ENCODE results near the gene KCND3.

Gene KCND3

DNA sequence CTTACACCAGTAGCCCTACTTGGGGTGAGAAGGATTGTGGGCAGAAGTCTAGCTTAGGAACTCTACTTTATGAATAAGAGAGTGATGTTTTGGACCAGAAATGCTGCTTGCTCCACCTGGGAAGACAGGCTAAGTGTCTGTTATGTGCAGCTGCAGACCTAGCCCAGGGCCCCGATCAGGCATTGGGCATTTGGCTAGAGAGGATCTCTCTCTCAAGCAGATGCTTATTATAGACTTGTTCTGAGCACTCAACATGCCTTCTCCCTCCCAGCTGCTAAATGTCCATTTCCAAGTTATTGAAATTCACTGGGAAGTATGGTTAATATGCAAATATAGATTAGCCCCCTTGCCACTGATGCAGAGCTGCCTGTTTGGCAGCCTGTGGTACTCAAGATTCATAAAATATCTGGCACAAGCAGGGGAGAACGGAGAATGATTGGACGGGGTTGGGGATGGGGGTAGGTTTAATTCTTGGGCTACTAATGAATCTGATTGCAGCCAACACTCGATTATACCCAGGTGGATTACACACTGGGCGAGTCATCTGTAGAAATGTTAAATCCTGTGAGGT lies 115.9 kb downstream of the KCND3 start:
- Histone ChIP-seq H3K9me3 (ENCODE audit: low read length) (no peaks in the 10 kb centered on the region), H3K4me1 (ENCODE audit: insufficient read depth, low read length, severe bottlenecking) (no peaks in the 10 kb centered on the region), H3K79me2 (ENCODE audit: insufficient read depth, low read length) (no peaks in the 10 kb centered on the region), H4K20me1 (ENCODE audit: insufficient read depth, low read length) (no peaks in the 10 kb centered on the region), H3K9ac (ENCODE audit: low read length) (no peak overlapping the region), H3K9me2 (ENCODE audit: low read depth, low read length) (no peaks in the 10 kb centered on the region), H3K27ac (ENCODE audit: low read depth, low read length, poor library complexity, severe bottlenecking) (no peak overlapping the region), H3K4me3 (ENCODE audit: low read depth, low read length, poor library complexity, severe bottlenecking) (no peak overlapping the region), H3K36me3 (ENCODE audit: insufficient read depth, low read length) (no peaks in the 10 kb centered on the region), H3F3A (ENCODE audit: insufficient read depth, low read length) (no peaks in the 10 kb centered on the region), H2AFZ (ENCODE audit: low read length) (no peak overlapping the region), H3K27me3 (ENCODE audit: insufficient read depth, low read length) (no peaks in the 10 kb centered on the region), H3K4me2 (ENCODE audit: low read length) (no peak overlapping the region)
- TF ChIP-seq, protein P1, sequence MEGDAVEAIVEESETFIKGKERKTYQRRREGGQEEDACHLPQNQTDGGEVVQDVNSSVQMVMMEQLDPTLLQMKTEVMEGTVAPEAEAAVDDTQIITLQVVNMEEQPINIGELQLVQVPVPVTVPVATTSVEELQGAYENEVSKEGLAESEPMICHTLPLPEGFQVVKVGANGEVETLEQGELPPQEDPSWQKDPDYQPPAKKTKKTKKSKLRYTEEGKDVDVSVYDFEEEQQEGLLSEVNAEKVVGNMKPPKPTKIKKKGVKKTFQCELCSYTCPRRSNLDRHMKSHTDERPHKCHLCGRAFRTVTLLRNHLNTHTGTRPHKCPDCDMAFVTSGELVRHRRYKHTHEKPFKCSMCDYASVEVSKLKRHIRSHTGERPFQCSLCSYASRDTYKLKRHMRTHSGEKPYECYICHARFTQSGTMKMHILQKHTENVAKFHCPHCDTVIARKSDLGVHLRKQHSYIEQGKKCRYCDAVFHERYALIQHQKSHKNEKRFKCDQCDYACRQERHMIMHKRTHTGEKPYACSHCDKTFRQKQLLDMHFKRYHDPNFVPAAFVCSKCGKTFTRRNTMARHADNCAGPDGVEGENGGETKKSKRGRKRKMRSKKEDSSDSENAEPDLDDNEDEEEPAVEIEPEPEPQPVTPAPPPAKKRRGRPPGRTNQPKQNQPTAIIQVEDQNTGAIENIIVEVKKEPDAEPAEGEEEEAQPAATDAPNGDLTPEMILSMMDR (IDR thresholded peaks at IDR 0.05; ENCODE audit: low read length) = no peak
- no peak for TF ChIP-seq EZH2 (IDR thresholded peaks at IDR 0.05; ENCODE audit: borderline replicate concordance, low read length)

DNA sequence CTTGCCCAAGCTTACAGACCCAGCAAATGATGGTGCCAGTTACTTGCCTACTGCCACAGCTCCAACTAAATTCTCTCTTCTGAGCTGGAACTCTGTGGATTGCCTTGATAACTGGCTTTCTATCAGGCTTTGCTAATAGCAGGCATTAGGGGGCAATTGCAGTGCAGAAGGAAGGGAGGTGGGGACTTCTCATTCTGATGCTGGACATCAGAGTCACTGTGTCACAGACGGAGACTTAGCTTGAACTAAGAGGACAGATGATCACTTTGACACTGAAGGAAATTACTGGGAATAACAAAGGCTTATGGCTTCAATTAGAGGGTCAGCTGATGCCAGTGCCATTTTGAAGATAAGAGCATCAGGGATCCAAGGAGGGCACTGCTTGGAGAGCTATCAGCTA lies 119.3 kb downstream of the KCND3 start:
- Histone ChIP-seq H3K4me2 (ENCODE audit: low read length) (no peak overlapping the region), H4K20me1 (ENCODE audit: insufficient read depth, low read length) (no peaks in the 10 kb centered on the region), H3K4me1 (ENCODE audit: insufficient read depth, low read length, severe bottlenecking) (no peaks in the 10 kb centered on the region), H3K9me2 (ENCODE audit: low read depth, low read length) (no peaks in the 10 kb centered on the region), H3F3A (ENCODE audit: insufficient read depth, low read length) (no peaks in the 10 kb centered on the region), H3K36me3 (ENCODE audit: insufficient read depth, low read length) (no peaks in the 10 kb centered on the region), H3K27ac (ENCODE audit: low read depth, low read length, poor library complexity, severe bottlenecking) (no peak overlapping the region), H3K79me2 (ENCODE audit: insufficient read depth, low read length) (no peaks in the 10 kb centered on the region), H3K9me3 (ENCODE audit: low read length) (no peaks in the 10 kb centered on the region), H3K27me3 (ENCODE audit: insufficient read depth, low read length) (no peaks in the 10 kb centered on the region), H2AFZ (ENCODE audit: low read length) (no peak overlapping the region), H3K9ac (ENCODE audit: low read length) (no peak overlapping the region), H3K4me3 (ENCODE audit: low read depth, low read length, poor library complexity, severe bottlenecking) (no peak overlapping the region)
- TF ChIP-seq, protein P1 (IDR thresholded peaks at IDR 0.05; ENCODE audit: low read length) = no peak
- TF ChIP-seq EZH2 (IDR thresholded peaks at IDR 0.05; ENCODE audit: borderline replicate concordance, low read length) = no peak

DNA sequence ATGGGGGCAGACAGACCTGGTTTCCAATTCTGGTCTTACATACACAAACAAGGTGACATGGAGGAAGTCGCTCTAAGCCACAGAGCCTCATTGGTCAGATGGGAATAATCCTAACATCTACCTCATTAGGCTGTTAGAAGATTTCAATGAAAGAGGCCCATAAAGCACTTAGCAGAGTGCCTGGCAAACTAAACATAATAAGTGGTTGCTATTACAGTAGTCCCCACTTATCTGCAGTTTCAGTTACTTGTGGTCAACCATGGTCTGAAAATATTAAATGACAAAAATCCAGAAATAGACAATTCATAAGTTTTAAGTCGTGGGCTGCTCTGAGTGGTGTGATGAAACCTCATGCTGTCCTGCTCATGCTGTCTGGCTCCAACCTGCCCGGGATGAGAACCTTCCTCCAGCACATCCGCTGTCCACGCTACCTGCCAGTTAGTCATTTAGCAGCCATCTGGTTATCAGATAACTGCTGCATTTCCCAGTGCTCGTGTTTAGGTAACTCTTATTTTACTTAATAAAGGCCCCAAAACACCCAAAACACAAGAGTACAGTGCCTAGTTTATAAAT lies 121.5 kb downstream of the KCND3 start:
- Histone ChIP-seq H3K9me2 (ENCODE audit: low read depth, low read length) (no peaks in the 10 kb centered on the region), H3K4me2 (ENCODE audit: low read length) (no peak overlapping the region), H3F3A (ENCODE audit: insufficient read depth, low read length) (no peaks in the 10 kb centered on the region), H3K9me3 (ENCODE audit: low read length) (no peaks in the 10 kb centered on the region), H3K9ac (ENCODE audit: low read length) (no peak overlapping the region), H3K4me3 (ENCODE audit: low read depth, low read length, poor library complexity, severe bottlenecking) (no peak overlapping the region), H3K4me1 (ENCODE audit: insufficient read depth, low read length, severe bottlenecking) (no peaks in the 10 kb centered on the region), H3K36me3 (ENCODE audit: insufficient read depth, low read length) (no peaks in the 10 kb centered on the region), H3K79me2 (ENCODE audit: insufficient read depth, low read length) (no peaks in the 10 kb centered on the region), H3K27me3 (ENCODE audit: insufficient read depth, low read length) (no peaks in the 10 kb centered on the region), H4K20me1 (ENCODE audit: insufficient read depth, low read length) (no peaks in the 10 kb centered on the region), H3K27ac (ENCODE audit: low read depth, low read length, poor library complexity, severe bottlenecking) (no peak overlapping the region), H2AFZ (ENCODE audit: low read length) (no peak overlapping the region)
- TF ChIP-seq, protein P1 (IDR thresholded peaks at IDR 0.05; ENCODE audit: low read length) = no peak
- no peak for TF ChIP-seq EZH2 (IDR thresholded peaks at IDR 0.05; ENCODE audit: borderline replicate concordance, low read length)
